Skeletal muscle tissue (tissue), 4 donors: ENCODE measurements around the gene DSCAM. TPM values are rescaled to one million over a fixed set of nuclear protein-coding genes. Genes with fewer than 3 reads are reported as not detected.

Experiments
- H3K27ac ChIP-seq: one replicate; pipeline ENCODE4 v1.7.0; 2013; ENCODE audit warnings: mild to moderate bottlenecking, low read depth, low read length, inconsistent platforms
- H3K27me3 ChIP-seq, 3 donors: one replicate each; pipeline ENCODE4 v1.7.0; 2013; ENCODE audit warnings: low read length in 3 of 3; ENCODE audit not compliant: control insufficient read depth in 3 of 3, insufficient read depth in 3 of 3
- H3K36me3 ChIP-seq, 3 donors: one replicate each; pipeline ENCODE4 v1.7.0; 2013; ENCODE audit warnings: low read length in 3 of 3; ENCODE audit not compliant: control insufficient read depth in 3 of 3, insufficient read depth in 3 of 3
- H3K4me1 ChIP-seq, 3 donors: one replicate each; pipeline ENCODE4 v1.7.0; 2013; ENCODE audit warnings: low read length in 3 of 3, mild to moderate bottlenecking in 3 of 3; ENCODE audit not compliant: control insufficient read depth in 3 of 3, insufficient read depth in 3 of 3
- H3K4me3 ChIP-seq, 3 donors: one replicate each; pipeline ENCODE4 v1.7.0; 2013; ENCODE audit warnings: low read length in 3 of 3
- H3K9ac ChIP-seq, 3 donors: one replicate each; pipeline ENCODE4 v1.7.0; 2013; ENCODE audit warnings: low read length in 3 of 3, mild to moderate bottlenecking in 3 of 3, moderate library complexity in 2 of 3, low read depth in 1 of 3
- H3K9me3 ChIP-seq, 3 donors: one replicate each; pipeline ENCODE4 v1.7.0; 2013; ENCODE audit warnings: low read length in 3 of 3; ENCODE audit not compliant: control insufficient read depth in 3 of 3
- total RNA-seq: library from RNA; depleted of rRNA; stranded (reverse); fragments of >200 nt; gene quantifications from one replicate; pipeline ENCODE4 v1.2.3, GENCODE V29; 2014
- donor health status: Osteomylitis.

Gene DSCAM
- total RNA-seq, 1 donor from 2014 or later: 0.52 TPM

DNA sequence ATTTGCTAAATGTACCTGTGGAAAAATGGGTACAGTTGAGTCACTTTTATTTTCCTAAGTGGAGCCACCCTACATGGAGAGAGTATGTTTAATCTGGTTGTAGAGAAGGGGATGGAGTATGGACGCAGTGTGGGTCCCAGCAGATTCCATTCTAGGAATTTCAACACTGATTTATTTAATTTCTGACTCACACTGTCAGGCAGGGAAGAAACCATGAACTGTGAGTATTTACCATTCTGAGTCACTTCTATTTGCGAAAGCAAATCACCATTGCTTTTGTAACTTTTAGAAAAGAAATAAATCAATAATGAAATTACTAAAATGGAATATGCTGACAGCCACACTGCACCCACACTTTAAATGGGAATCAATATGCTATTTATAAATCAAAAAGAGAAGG, 339.0 kb downstream of the DSCAM start:
- H3K9ac ChIP-seq: no peak overlapping the region
- H3K9me3 ChIP-seq: no peaks in the 10 kb centered on the region
- no peaks in the 10 kb centered on the region for H3K4me1 ChIP-seq
- H3K27ac ChIP-seq: no peak overlapping the region
- no peaks in the 10 kb centered on the region for H3K36me3 ChIP-seq
- H3K27me3 ChIP-seq: no peaks in the 10 kb centered on the region
- no peak overlapping the region for H3K4me3 ChIP-seq

GRCh38 chr21:40505681-40506080, 341.3 kb downstream of the DSCAM start:
- Histone ChIP-seq H3K4me1 (no peaks in the 10 kb centered on the region), H3K36me3 (no peaks in the 10 kb centered on the region), H3K9me3 (no peaks in the 10 kb centered on the region), H3K4me3 (no peak overlapping the region), H3K27me3 (no peaks in the 10 kb centered on the region), H3K27ac (no peak overlapping the region), H3K9ac (no peak overlapping the region)

DNA sequence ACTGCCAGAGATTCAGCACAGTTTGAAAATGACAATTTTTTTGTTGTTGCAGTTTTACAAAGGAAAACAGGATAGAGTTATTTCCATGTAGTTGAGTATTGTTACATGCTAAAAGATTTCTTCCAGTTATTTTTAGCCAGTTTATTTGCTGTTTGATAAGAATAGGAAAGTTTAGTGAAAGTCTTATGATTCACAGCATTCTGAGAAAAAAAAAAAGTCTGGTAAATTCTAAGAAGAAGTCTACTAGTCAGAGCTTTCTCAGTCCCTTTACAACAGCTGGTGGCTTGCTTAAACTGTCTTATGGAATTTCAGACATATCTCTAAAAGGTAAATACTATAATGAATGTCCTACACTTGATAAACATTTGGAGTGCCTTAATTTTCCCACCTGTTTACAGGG, 341.7 kb downstream of the DSCAM start:
- no peak overlapping the region for H3K27ac ChIP-seq
- no peak overlapping the region for H3K4me3 ChIP-seq
- no peaks in the 10 kb centered on the region for H3K27me3 ChIP-seq
- H3K9me3 ChIP-seq: no peaks in the 10 kb centered on the region
- no peaks in the 10 kb centered on the region for H3K36me3 ChIP-seq
- H3K9ac ChIP-seq: no peak overlapping the region
- no peaks in the 10 kb centered on the region for H3K4me1 ChIP-seq

DNA sequence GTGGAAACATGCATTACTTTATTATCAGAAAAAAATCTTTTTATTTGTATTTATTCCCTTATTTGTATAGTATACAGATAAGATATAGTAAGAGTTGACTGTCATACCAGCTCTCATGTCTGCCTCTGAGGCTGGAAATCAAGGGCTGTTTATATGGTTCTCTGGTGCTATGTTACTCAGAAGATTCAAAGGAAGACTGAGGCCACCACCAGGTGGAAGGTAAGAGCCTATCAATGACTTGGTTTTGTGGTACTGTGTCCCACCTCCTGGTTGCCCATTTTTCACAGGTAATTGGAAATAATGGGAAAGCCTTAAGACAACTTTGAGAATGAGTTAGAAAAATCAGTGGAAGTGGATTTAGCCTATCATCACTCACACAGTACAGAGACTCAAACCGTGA, 342.1 kb downstream of the DSCAM start:
- Histone ChIP-seq H3K4me3 (no peak overlapping the region), H3K36me3 (no peaks in the 10 kb centered on the region), H3K9me3 (no peaks in the 10 kb centered on the region), H3K27me3 (no peaks in the 10 kb centered on the region), H3K27ac (no peak overlapping the region), H3K4me1 (no peaks in the 10 kb centered on the region), H3K9ac (no peak overlapping the region)

- no peaks in the 10 kb centered on the region for H3K4me1 ChIP-seq
- no peaks in the 10 kb centered on the region for H3K36me3 ChIP-seq
- peaks cover 0 to 4% (median 0%) of the 10 kb centered on the region in 3 donors for H3K9me3 ChIP-seq
- H3K9ac ChIP-seq: no peak overlapping the region
- H3K27ac ChIP-seq: no peak overlapping the region
- H3K4me3 ChIP-seq: no peak overlapping the region
- H3K27me3 ChIP-seq: no peaks in the 10 kb centered on the region
These were observed 350.8 kb downstream of the DSCAM start for GRCh38 chr21:40496116-40496515.

DNA sequence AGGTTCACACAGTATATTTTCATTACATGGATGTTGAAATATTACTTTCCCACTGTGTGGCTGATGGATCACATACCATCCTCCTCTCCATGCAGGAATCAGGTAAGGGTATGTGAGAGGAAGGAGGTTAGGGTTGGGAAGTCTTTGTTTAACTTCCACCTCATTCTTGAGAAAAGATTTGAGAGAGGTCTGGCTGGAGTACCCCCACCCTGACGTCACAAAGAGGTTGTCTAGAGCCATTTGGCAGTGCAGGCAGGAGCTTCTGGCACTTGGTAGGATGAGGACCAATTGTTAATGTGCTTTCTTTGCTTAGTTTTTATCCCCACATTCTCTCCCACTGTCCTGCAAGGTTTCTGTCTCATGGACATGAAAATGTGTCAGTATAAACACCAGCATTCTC, 356.6 kb downstream of the DSCAM start:
- Histone ChIP-seq H3K27me3 (no peaks in the 10 kb centered on the region), H3K9me3 (peaks cover 0 to 4% (median 0%) of the 10 kb centered on the region in 3 donors), H3K27ac (no peak overlapping the region), H3K4me3 (no peak overlapping the region), H3K4me1 (no peaks in the 10 kb centered on the region), H3K36me3 (no peaks in the 10 kb centered on the region), H3K9ac (no peak overlapping the region)

GRCh38 chr21:40489001-40489400, 358.0 kb downstream of the DSCAM start:
- H3K9ac ChIP-seq: no peak overlapping the region
- no peaks in the 10 kb centered on the region for H3K27me3 ChIP-seq
- no peaks in the 10 kb centered on the region for H3K36me3 ChIP-seq
- no peak overlapping the region for H3K27ac ChIP-seq
- peaks cover 0 to 4% (median 0%) of the 10 kb centered on the region in 3 donors for H3K9me3 ChIP-seq
- no peaks in the 10 kb centered on the region for H3K4me1 ChIP-seq
- no peak overlapping the region for H3K4me3 ChIP-seq

DNA sequence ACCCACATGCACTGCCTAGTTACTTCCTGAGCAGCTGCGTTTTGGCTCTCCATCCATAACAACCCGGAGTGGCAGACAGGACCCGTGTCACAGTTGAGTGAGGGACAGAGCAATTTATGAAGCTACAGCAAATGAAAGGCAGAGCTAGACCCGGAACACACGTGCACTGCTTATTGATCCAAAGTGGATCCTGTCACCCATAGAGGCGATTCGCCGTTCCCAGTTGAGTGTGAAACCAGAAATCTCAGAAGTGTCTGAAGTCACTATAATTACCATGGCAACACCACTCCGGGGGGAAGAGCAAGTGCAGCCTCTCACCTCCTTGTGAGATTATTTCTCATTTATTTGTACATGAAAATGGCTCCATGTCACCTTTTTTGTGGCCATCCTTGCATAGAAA, 365.2 kb downstream of the DSCAM start:
- no peaks in the 10 kb centered on the region for H3K36me3 ChIP-seq
- H3K9me3 ChIP-seq: no peaks in the 10 kb centered on the region
- H3K9ac ChIP-seq: no peak overlapping the region
- H3K27ac ChIP-seq: no peak overlapping the region
- no peak overlapping the region for H3K4me3 ChIP-seq
- no peaks in the 10 kb centered on the region for H3K27me3 ChIP-seq
- H3K4me1 ChIP-seq: no peaks in the 10 kb centered on the region

DNA sequence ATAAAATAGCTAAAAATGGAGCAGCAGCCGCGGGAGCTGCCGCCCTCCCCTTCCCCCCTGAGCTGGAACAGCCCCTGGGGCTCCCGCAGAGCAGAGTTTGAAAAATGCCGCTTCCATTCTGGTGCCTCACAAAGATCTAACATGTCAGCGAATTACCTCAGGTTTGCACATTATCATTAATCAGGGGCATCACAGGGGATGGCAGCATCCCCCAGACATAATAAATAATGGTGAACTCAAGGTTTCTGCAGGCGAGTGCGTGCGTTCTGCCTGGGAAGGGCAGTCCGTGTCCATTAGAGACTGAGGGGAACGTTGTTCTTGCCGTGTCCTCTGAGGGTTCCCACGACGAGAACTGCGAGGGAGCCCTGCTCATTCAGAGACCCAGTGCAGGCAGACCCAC, 372.4 kb downstream of the DSCAM start:
- Histone ChIP-seq H3K4me1 (no peaks in the 10 kb centered on the region), H3K9ac (no peak overlapping the region), H3K36me3 (no peaks in the 10 kb centered on the region), H3K4me3 (no peak overlapping the region), H3K9me3 (no peaks in the 10 kb centered on the region), H3K27ac (no peak overlapping the region), H3K27me3 (no peaks in the 10 kb centered on the region)

DNA sequence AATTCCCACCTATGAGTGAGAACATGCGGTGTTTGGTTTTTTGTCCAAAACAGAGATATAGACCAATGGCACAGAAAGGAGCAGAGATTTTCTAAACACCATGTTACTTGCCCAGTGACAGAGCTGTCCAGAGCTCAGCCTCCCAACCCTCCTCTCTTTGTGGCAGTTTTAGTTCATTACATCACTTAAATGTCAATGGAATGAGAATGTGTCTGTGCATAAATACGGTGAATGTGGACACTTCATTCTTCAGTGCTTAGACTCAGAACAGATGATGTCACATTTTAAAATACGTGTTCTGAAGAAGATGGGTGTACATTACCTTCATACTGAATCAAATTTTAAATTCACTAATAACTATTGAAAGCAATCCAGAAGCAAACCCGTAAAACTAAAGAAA, 374.9 kb downstream of the DSCAM start:
- Histone ChIP-seq H3K36me3 (no peaks in the 10 kb centered on the region), H3K27me3 (no peaks in the 10 kb centered on the region), H3K9ac (no peak overlapping the region), H3K4me1 (no peaks in the 10 kb centered on the region), H3K27ac (no peak overlapping the region), H3K9me3 (no peaks in the 10 kb centered on the region), H3K4me3 (no peak overlapping the region)

DNA sequence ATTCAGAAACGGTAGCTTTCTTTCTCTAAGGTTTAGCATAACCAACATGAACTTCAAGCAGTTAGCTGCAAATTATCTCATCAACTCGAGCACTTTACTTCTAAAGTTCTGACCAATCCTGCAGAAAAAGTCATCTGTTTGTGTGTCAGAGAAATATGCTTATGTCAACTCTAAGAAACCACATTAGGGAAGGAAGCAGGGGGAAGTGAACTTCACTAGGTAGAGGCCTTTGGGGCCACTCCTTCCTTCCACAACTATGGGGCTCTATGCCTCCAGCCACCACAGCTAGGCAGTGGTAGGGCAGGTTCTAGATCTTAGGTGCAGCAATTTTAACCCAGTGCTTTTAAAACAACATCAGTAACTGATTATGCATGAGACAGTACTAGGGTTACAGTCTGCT, 375.9 kb downstream of the DSCAM start:
- H3K4me3 ChIP-seq: no peak overlapping the region
- H3K27ac ChIP-seq: no peak overlapping the region
- no peaks in the 10 kb centered on the region for H3K9me3 ChIP-seq
- H3K9ac ChIP-seq: no peak overlapping the region
- no peaks in the 10 kb centered on the region for H3K27me3 ChIP-seq
- no peaks in the 10 kb centered on the region for H3K4me1 ChIP-seq
- no peaks in the 10 kb centered on the region for H3K36me3 ChIP-seq
